Caco-2 (cell line): ENCODE data around the gene RBM7. TPM values are rescaled to one million over a fixed set of nuclear protein-coding genes. Genes with fewer than 3 reads are reported as not detected.
A peak's percentile ranks its signal among the peaks of the same experiment; 100 is the strongest.

ENCODE experiments used
- BruUV-seq: library from RNA; stranded (reverse); fragments of 400-500 nt; replicated peaks from 2 replicates; lab custom pipeline; 2021; lab: Mats Ljungman, UMichigan
- CTCF ChIA-PET: fragments of 300-600 bp; sonication (Branson Sonifier 250); formaldehyde crosslinking; loops from one replicate; lab custom pipeline; 2022; ENCODE audit warnings: antibody characterized with exemption; lab: Charles Lee
- POLR2A ChIA-PET: fragments of 300-600 bp; sonication (Branson Sonifier 250); formaldehyde crosslinking; loops from one replicate; lab custom pipeline; 2022; ENCODE audit warnings: antibody characterized with exemption; lab: Charles Lee
- DNase-seq, 2 experiments: peaks; one replicate each; pipeline versions ENCODE4 v3.0.0 to v3.0.0-alpha.2; 2020 to 2022
- H3K27me3 ChIP-seq: replicated peaks from 2 replicates; pipeline ENCODE4 v1.6.0; 2011; ENCODE audit warnings: low read length; ENCODE audit not compliant: control insufficient read depth, insufficient read depth
- H3K36me3 ChIP-seq: 2 replicates; pipeline ENCODE4 v1.5.1; 2011; ENCODE audit warnings: low read length; ENCODE audit not compliant: control insufficient read depth, insufficient read depth
- H3K4me1 ChIP-seq: fragments of 250-450 bp; sonication (Bioruptor Pico); 2 replicates; pipeline ENCODE4 v1.5.1; 2020; ENCODE audit warnings: mild to moderate bottlenecking
- H3K4me3 ChIP-seq: 2 replicates; pipeline ENCODE4 v1.5.1; 2011; ENCODE audit warnings: low read depth, mild to moderate bottlenecking, control low read depth, low read length
- H3K9me3 ChIP-seq: fragments of 250-450 bp; sonication (Bioruptor Pico); 2 replicates; pipeline ENCODE4 v1.5.1; 2020; ENCODE audit warnings: mild to moderate bottlenecking, moderate library complexity
- H3K27ac Mint-ChIP-seq: one replicate; pipeline ENCODE4 v1.8.0; 2022; ENCODE audit warnings: mixed read lengths; ENCODE audit not compliant: unreplicated experiment
- H3K27me3 Mint-ChIP-seq: one replicate; pipeline ENCODE4 v1.8.0; 2022; ENCODE audit warnings: mixed read lengths; ENCODE audit not compliant: insufficient read depth, unreplicated experiment
- H3K36me3 Mint-ChIP-seq: one replicate; pipeline ENCODE4 v1.8.0; 2022; ENCODE audit warnings: mild to moderate bottlenecking, mixed read lengths; ENCODE audit not compliant: insufficient read depth, unreplicated experiment
- H3K4me1 Mint-ChIP-seq: one replicate; pipeline ENCODE4 v1.8.0; 2022; ENCODE audit warnings: low read depth, mixed read lengths; ENCODE audit not compliant: unreplicated experiment
- H3K4me3 Mint-ChIP-seq: one replicate; pipeline ENCODE4 v1.8.0; 2022; ENCODE audit warnings: mild to moderate bottlenecking, moderate library complexity, mixed read lengths; ENCODE audit not compliant: unreplicated experiment
- H3K9me3 Mint-ChIP-seq: one replicate; pipeline ENCODE4 v1.8.0; 2022; ENCODE audit warnings: mixed read lengths; ENCODE audit not compliant: unreplicated experiment
- intact Hi-C: fragments of 100-400 bp; cut with micrococcal nuclease; formaldehyde crosslinking; loops from one replicate; pipeline ENCODE4 v1.10.0; 2022; ENCODE audit not compliant: unreplicated experiment
- total RNA-seq: library from RNA; stranded (reverse); gene quantifications from 2 replicates; pipeline ENCODE4 v1.2.3, GENCODE V29; 2022
- TF ChIP-seq, protein P1 (sequence below), 2 experiments: fragments of 200-600 bp in 1 of 2; IDR thresholded peaks; 1 replicate in 1 of 2; 2 replicates in 1 of 2; pipeline versions ENCODE4 v1.5.1 to v1.8.0; 2011 to 2022; ENCODE audit warnings: antibody characterized with exemption in 1 of 2, control low read depth in 1 of 2, inconsistent platforms in 1 of 2, low read depth in 1 of 2, low read length in 1 of 2, mild to moderate bottlenecking in 1 of 2, moderate library complexity in 1 of 2; ENCODE audit not compliant: insufficient read depth in 1 of 2, severe bottlenecking in 1 of 2, unreplicated experiment in 1 of 2

The RBM7 gene
- total RNA-seq, 1 experiment from 2014 or later: 57.6 TPM

DNA sequence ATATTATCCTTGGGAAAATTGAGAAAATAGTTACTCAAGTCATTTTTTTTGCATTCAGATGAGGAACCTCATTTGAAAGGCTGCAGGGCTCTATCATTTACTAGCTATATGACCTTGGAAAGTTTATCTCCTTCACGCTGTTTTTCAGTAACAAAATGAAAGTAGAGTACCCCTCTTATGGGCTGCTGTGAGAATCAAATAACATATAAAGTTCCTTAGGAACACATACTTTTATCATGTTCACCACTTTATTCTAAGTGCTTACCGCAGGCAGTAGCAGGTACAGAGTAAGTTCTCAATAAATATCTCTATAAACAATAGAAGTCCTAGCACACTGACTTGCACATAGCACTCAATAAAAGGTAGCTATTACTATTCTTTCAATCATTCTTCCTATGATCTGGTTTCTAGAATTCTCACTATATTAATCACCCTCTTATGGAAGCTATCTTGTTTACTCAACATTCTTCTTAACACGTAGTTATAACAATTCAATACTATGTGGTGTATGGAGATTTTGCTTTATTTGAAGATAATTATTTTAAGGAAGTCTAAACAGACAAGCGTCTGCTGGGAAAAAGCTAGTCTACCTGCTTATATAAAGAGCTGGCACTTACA, 2.1 kb upstream of the RBM7 start:
- intact Hi-C loops: no loop called here
- ChIA-PET POLR2A (interaction anchor here (0.5 kb wide), 1 partner anchor 522 kb away, joined by 5 read pairs; no protein-coding TSS in a partner anchor), CTCF (interaction anchor here (0.6 kb wide), 1 partner anchor 602 kb away, joined by 3 read pairs; no protein-coding TSS in a partner anchor)
- no peaks in the 10 kb centered on the region for H3K9me3 ChIP-seq
- Mint-ChIP-seq H3K27ac (peak overlapping the region; percentile 99), H3K36me3 (peaks cover 25% of the 10 kb centered on the region), H3K4me1 (peaks cover 36% of the 10 kb centered on the region), H3K9me3 (no peaks in the 10 kb centered on the region), H3K4me3 (peak overlapping the region; percentile 91), H3K27me3 (no peaks in the 10 kb centered on the region)
- no peaks in the 10 kb centered on the region for H3K27me3 ChIP-seq
- TF ChIP-seq, protein P1, sequence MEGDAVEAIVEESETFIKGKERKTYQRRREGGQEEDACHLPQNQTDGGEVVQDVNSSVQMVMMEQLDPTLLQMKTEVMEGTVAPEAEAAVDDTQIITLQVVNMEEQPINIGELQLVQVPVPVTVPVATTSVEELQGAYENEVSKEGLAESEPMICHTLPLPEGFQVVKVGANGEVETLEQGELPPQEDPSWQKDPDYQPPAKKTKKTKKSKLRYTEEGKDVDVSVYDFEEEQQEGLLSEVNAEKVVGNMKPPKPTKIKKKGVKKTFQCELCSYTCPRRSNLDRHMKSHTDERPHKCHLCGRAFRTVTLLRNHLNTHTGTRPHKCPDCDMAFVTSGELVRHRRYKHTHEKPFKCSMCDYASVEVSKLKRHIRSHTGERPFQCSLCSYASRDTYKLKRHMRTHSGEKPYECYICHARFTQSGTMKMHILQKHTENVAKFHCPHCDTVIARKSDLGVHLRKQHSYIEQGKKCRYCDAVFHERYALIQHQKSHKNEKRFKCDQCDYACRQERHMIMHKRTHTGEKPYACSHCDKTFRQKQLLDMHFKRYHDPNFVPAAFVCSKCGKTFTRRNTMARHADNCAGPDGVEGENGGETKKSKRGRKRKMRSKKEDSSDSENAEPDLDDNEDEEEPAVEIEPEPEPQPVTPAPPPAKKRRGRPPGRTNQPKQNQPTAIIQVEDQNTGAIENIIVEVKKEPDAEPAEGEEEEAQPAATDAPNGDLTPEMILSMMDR (IDR thresholded peaks at IDR 0.05; ENCODE audit: insufficient read depth in 1 of 2, low read depth in 1 of 2, low read length in 1 of 2, severe bottlenecking in 1 of 2, unreplicated experiment in 1 of 2): no peak
- H3K4me1 ChIP-seq: peaks cover 16% of the 10 kb centered on the region
- H3K4me3 ChIP-seq: no peak overlapping the region
- DNase-seq: no peak
- no TSS peak for BruUV-seq
- 0 out of 2 replicates have a peak, but pooled peaks cover 2% of the 10 kb centered on the region for H3K36me3 ChIP-seq

DNA sequence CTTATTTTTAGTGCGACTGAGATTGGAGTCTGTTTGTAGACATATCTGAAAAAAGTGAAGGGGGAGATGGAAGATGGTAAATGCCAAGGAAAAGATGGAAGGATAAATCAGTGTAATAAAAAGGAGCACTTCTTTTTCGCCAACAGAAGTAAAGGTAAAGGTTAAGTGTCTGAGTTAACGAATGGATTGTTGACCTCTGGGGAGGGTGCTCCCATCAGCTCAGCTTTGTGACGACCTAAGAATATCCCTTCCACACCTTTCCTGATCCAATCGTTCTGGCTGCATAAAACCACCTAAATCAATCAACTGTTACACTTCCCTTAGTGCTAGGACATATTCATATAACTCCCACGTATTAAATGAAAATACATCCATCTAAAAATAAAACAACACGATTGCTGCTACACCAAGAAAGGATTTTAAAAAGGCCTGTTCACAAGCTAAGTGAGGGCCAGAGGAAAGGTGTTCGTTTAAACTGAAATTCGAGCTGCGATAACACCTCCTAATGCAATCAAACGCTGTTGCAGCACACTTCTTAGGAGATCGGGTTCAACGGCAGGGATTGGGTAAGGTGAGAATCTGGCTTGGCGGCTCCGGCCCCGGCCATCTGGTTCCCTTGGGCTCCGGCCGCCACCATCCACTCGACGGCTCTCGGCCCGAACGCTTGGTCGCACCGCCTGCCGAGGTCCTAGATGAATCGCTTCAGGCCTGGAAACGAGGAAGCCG, 813 bp upstream of the RBM7 start:
- no peaks in the 10 kb centered on the region for H3K9me3 ChIP-seq
- H3K4me3 Mint-ChIP-seq: peak overlapping the region; percentile 91
- H3K36me3 ChIP-seq: peaks cover 3% of the 10 kb centered on the region; the same call in 1 of the 2 replicates
- H3K27me3 ChIP-seq: no peaks in the 10 kb centered on the region
- TF ChIP-seq, protein P1 (IDR thresholded peaks at IDR 0.05; ENCODE audit: insufficient read depth in 1 of 2, low read depth in 1 of 2, low read length in 1 of 2, severe bottlenecking in 1 of 2, unreplicated experiment in 1 of 2): no peak
- peaks cover 32% of the 10 kb centered on the region for H3K36me3 Mint-ChIP-seq
- H3K4me1 Mint-ChIP-seq: peaks cover 36% of the 10 kb centered on the region
- ChIA-PET POLR2A (interaction anchor here (0.6 to 1.8 kb wide), 2 partner anchors 40 to 59 kb away, joined by 3 to 10 read pairs; partner anchors contain the start of gene REXO2), CTCF (interaction anchor here (1.3 kb wide), 1 partner anchor 59 kb away, joined by 3 read pairs; no protein-coding TSS in a partner anchor)
- intact Hi-C loops: loop anchor here (1.0 to 5.0 kb wide), 4 partner anchors 39 to 158 kb away; partner anchors contain the start of gene NXPE1
- no peaks in the 10 kb centered on the region for H3K27me3 Mint-ChIP-seq
- H3K27ac Mint-ChIP-seq: peak overlapping the region; percentile 99
- DNase-seq: peak in 1 of 2 experiments; percentile 15
- no TSS peak for BruUV-seq
- H3K4me3 ChIP-seq: peak overlapping the region; percentile 51
- H3K4me1 ChIP-seq: peaks cover 16% of the 10 kb centered on the region
- no peaks in the 10 kb centered on the region for H3K9me3 Mint-ChIP-seq

DNA sequence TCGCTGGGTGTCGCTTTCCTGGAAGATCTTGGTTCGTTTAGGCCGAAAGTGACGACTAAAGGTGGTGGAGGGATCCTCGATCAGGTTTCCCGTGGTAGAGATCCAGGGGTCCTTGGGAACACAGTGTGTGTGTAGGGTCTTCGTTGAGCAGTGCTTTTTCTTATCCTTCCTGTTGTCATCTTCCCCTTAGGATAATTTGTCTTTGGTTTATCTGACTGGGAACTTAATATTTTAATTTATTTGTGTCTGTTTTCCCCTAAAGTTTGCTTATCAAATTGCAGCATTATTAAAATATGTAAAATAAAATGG, 403 bp downstream of the RBM7 start:
- Mint-ChIP-seq H3K27ac (peak overlapping the region; percentile 99), H3K27me3 (no peaks in the 10 kb centered on the region), H3K4me3 (peak overlapping the region; percentile 91), H3K4me1 (peaks cover 36% of the 10 kb centered on the region), H3K9me3 (no peaks in the 10 kb centered on the region), H3K36me3 (peaks cover 44% of the 10 kb centered on the region)
- H3K27me3 ChIP-seq: no peaks in the 10 kb centered on the region
- intact Hi-C loops: loop anchor here (1.0 to 5.0 kb wide), 4 partner anchors 37 to 156 kb away; partner anchors contain the start of gene NXPE1
- TSS peak; percentile 50 for BruUV-seq
- H3K36me3 ChIP-seq: peaks cover 3% of the 10 kb centered on the region; the same call in 1 of the 2 replicates
- peaks cover 16% of the 10 kb centered on the region for H3K4me1 ChIP-seq
- TF ChIP-seq, protein P1 (IDR thresholded peaks at IDR 0.05; ENCODE audit: insufficient read depth in 1 of 2, low read depth in 1 of 2, low read length in 1 of 2, severe bottlenecking in 1 of 2, unreplicated experiment in 1 of 2): no peak
- CTCF ChIA-PET: no interaction called here
- no peak for DNase-seq
- POLR2A ChIA-PET: interaction anchor here (1.0 to 1.8 kb wide), 2 partner anchors 12 to 38 kb away, joined by 3 to 10 read pairs; partner anchors contain the start of gene REXO2
- H3K9me3 ChIP-seq: no peaks in the 10 kb centered on the region
- H3K4me3 ChIP-seq: peak overlapping the region; percentile 51
